ENCODE results near the gene TMEM132C.

- TF ChIP-seq CTCF (IDR thresholded peaks at IDR 0.05), result no peak
- TF ChIP-seq POLR2A (IDR thresholded peaks at IDR 0.05), result no peak
Measured at GRCh38 chr12:128367961-128368360, 101.0 kb downstream of the TMEM132C start.
